ENCODE measurements around the gene NT5DC1. TPM values are rescaled to one million over a fixed set of nuclear protein-coding genes. Genes with fewer than 3 reads are reported as not detected.

The NT5DC1 gene
- total RNA-seq, 1 experiment from 2014 or later, result 63.7 TPM

DNA sequence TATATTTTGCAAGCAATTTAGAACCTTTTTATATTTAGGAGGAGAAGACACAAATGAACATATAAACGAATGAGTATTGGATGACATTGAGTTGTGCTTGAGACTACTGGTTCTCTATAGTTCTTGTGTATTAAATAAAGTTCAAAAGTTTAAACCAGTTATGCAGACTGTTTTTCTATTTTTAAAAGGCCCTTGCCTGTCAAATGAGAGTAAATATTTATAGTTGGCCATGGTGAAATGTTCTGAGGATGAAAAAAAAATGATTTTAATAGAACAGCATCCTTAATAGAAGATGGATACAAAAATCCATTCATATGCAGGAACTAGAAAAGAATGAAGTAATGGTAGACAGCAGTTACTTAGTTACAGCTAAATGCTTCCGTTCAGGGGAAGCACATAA is 88.8 kb downstream of the NT5DC1 start:
- H3K9ac ChIP-seq (ENCODE audit: low read length), result no peak overlapping the region
- intact Hi-C loops (cut with micrococcal nuclease), result no loop called here
- no peaks in the 10 kb centered on the region for H3K36me3 ChIP-seq (ENCODE audit: control insufficient read depth in 1 of 2, insufficient read depth in 2 of 2, low read length in 2 of 2)
- BruUV-seq (replicated peaks), result no TSS peak
- no peak overlapping the region for H3K27ac ChIP-seq (ENCODE audit: low read depth, low read length)
- no peak for DNase-seq (ENCODE audit: low read depth, low spot score)
- H4K20me1 ChIP-seq (ENCODE audit: insufficient read depth), result 0 out of 2 replicates have a peak, but pooled peaks cover 4% of the 10 kb centered on the region
- H3K79me2 ChIP-seq (ENCODE audit: insufficient read depth, low read length), result no peaks in the 10 kb centered on the region
- TF ChIP-seq ELF1 (IDR thresholded peaks at IDR 0.05; ENCODE audit: borderline replicate concordance, low read depth), result no peak
- TF ChIP-seq TCF7L2 (IDR thresholded peaks at IDR 0.05; ENCODE audit: borderline replicate concordance, extremely low read depth, insufficient read depth, insufficient read length), result no peak
- no peak for TF ChIP-seq REST (IDR thresholded peaks at IDR 0.05; ENCODE audit: low read depth)
- TF ChIP-seq JUND (IDR thresholded peaks at IDR 0.05), result no peak
- no peak for TF ChIP-seq SIN3A (IDR thresholded peaks at IDR 0.05; ENCODE audit: low read depth)
- TF ChIP-seq ZFX (IDR thresholded peaks at IDR 0.05), result no peak
- TF ChIP-seq CEBPB (IDR thresholded peaks at IDR 0.05; ENCODE audit: low read depth), result no peak
- no peak for TF ChIP-seq EZH2phosphoT487 (IDR thresholded peaks at IDR 0.05; ENCODE audit: borderline replicate concordance)
- no peak for TF ChIP-seq RAD21 (IDR thresholded peaks at IDR 0.05; ENCODE audit: low read depth)
- TF ChIP-seq EZH2 (IDR thresholded peaks at IDR 0.05), result no peak
- TF ChIP-seq, protein P1, sequence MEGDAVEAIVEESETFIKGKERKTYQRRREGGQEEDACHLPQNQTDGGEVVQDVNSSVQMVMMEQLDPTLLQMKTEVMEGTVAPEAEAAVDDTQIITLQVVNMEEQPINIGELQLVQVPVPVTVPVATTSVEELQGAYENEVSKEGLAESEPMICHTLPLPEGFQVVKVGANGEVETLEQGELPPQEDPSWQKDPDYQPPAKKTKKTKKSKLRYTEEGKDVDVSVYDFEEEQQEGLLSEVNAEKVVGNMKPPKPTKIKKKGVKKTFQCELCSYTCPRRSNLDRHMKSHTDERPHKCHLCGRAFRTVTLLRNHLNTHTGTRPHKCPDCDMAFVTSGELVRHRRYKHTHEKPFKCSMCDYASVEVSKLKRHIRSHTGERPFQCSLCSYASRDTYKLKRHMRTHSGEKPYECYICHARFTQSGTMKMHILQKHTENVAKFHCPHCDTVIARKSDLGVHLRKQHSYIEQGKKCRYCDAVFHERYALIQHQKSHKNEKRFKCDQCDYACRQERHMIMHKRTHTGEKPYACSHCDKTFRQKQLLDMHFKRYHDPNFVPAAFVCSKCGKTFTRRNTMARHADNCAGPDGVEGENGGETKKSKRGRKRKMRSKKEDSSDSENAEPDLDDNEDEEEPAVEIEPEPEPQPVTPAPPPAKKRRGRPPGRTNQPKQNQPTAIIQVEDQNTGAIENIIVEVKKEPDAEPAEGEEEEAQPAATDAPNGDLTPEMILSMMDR (IDR thresholded peaks at IDR 0.05 in 2 of 3, conservative IDR thresholded peaks at IDR 0.05 in 1 of 3; ENCODE audit: borderline replicate concordance in 1 of 3, insufficient read depth in 1 of 3, low read depth in 2 of 3, low read length in 2 of 3), result no peak
- TF ChIP-seq CBX3 (IDR thresholded peaks at IDR 0.05; ENCODE audit: low read depth), result no peak
- TF ChIP-seq EGR1 (IDR thresholded peaks at IDR 0.05; ENCODE audit: low read depth), result no peak
- TF ChIP-seq, protein P2, sequence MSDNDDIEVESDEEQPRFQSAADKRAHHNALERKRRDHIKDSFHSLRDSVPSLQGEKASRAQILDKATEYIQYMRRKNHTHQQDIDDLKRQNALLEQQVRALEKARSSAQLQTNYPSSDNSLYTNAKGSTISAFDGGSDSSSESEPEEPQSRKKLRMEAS (IDR thresholded peaks at IDR 0.05), result no peak
- no peak for TF ChIP-seq SRF (IDR thresholded peaks at IDR 0.05; ENCODE audit: low read depth)
- TF ChIP-seq SP1 (IDR thresholded peaks at IDR 0.05; ENCODE audit: low read depth), result no peak
- TF ChIP-seq POLR2A (IDR thresholded peaks at IDR 0.05; ENCODE audit: borderline replicate concordance, extremely low read depth, insufficient read depth, insufficient read length), result no peak
- no peak for TF ChIP-seq ATF3 (IDR thresholded peaks at IDR 0.05)
- no peak for TF ChIP-seq FOSL1 (IDR thresholded peaks at IDR 0.05; ENCODE audit: low read depth)
- no peak for TF ChIP-seq YY1 (IDR thresholded peaks at IDR 0.05; ENCODE audit: extremely low read depth, insufficient replicate concordance, low read depth, low read length)
- no peak for ATAC-seq
- CTCF ChIA-PET, result no interaction called here
- peaks cover 4% of the 10 kb centered on the region; the same call in 1 of the 2 replicates for H3K9me2 ChIP-seq (ENCODE audit: insufficient read depth)
- H3K4me1 ChIP-seq (ENCODE audit: control insufficient read depth in 1 of 2, insufficient read depth in 2 of 2, low read length in 2 of 2), result no peaks in the 10 kb centered on the region
- RAD21 ChIA-PET (ENCODE audit: low non-redundant PET in 1 of 2, low total read pairs in 2 of 2, uncharacterized antibody in 2 of 2, unreplicated experiment in 2 of 2), result no interaction called here
- POLR2A ChIA-PET, result no interaction called here
- H3K4me2 ChIP-seq (ENCODE audit: low read length), result no peak overlapping the region
- H3K9me3 ChIP-seq (ENCODE audit: control insufficient read depth in 1 of 2, insufficient read depth in 1 of 2, low read depth in 1 of 2, low read length in 2 of 2), result no peaks in the 10 kb centered on the region
- H3K27me3 ChIP-seq (ENCODE audit: insufficient read depth, low read length), result no peaks in the 10 kb centered on the region
- no peak overlapping the region for H3K4me3 ChIP-seq (replicated peaks in 1 of 2; ENCODE audit: low read depth in 1 of 2, low read length in 2 of 2)
- no peak overlapping the region for H2AFZ ChIP-seq (ENCODE audit: low read depth, low read length, poor library complexity, severe bottlenecking)
